CD4-positive, alpha-beta T cell treated with Interleukin-15 for 4 hours (primary cell): ENCODE data around the gene NELL1.

Source experiments
- DNase-seq: peaks from one replicate; pipeline ENCODE4 v3.0.0-alpha.2; 2020; ENCODE audit warnings: low spot score

NELL1 gene

GRCh38 chr11:20668131-20668809 is 1.1 kb upstream of the NELL1 start:
- DNase-seq: no peak

- DNase-seq: no peak
Measured at GRCh38 chr11:20669820-20670684, 666 bp downstream of the NELL1 start.

GRCh38 chr11:20670932-20671403 is 1.6 kb downstream of the NELL1 start:
- no peak for DNase-seq

- DNase-seq: no peak
Measured at GRCh38 chr11:20671856-20672546, 2.6 kb downstream of the NELL1 start.

GRCh38 chr11:20672575-20672974 is 3.2 kb downstream of the NELL1 start:
- DNase-seq: no peak

GRCh38 chr11:20676658-20677057 is 7.3 kb downstream of the NELL1 start:
- no peak for DNase-seq

GRCh38 chr11:20688761-20689160 is 19.4 kb downstream of the NELL1 start:
- no peak for DNase-seq

- DNase-seq: no peak
Measured at GRCh38 chr11:20707876-20708275, 38.5 kb downstream of the NELL1 start.

- DNase-seq: no peak
Measured at GRCh38 chr11:20712912-20713311, 43.5 kb downstream of the NELL1 start.

- DNase-seq: no peak
Measured at GRCh38 chr11:20715464-20715863, 46.1 kb downstream of the NELL1 start.

GRCh38 chr11:20715931-20716330 is 46.5 kb downstream of the NELL1 start:
- no peak for DNase-seq

GRCh38 chr11:20719821-20720220 is 50.4 kb downstream of the NELL1 start:
- no peak for DNase-seq

GRCh38 chr11:20723366-20723765 is 54.0 kb downstream of the NELL1 start:
- no peak for DNase-seq

GRCh38 chr11:20729597-20730105 is 60.3 kb downstream of the NELL1 start:
- no peak for DNase-seq

- no peak for DNase-seq
Measured at GRCh38 chr11:20731676-20732215, 62.4 kb downstream of the NELL1 start.

- DNase-seq: no peak
Measured at GRCh38 chr11:20739107-20739506, 69.7 kb downstream of the NELL1 start.

GRCh38 chr11:20739577-20739976 is 70.2 kb downstream of the NELL1 start:
- DNase-seq: no peak

GRCh38 chr11:20754933-20755332 is 85.5 kb downstream of the NELL1 start:
- no peak for DNase-seq

- no peak for DNase-seq
Measured at GRCh38 chr11:20759541-20759940, 90.2 kb downstream of the NELL1 start.

- no peak for DNase-seq
Measured at GRCh38 chr11:20760811-20761210, 91.4 kb downstream of the NELL1 start.

- DNase-seq: no peak
Measured at GRCh38 chr11:20762116-20762844, 92.9 kb downstream of the NELL1 start.

- no peak for DNase-seq
Measured at GRCh38 chr11:20762980-20763379, 93.6 kb downstream of the NELL1 start.
